Breast epithelium (tissue), 3 donors: ENCODE results near the gene CFAP300.

Experiments used
- POLR2A ChIP-seq: fragments of 450-650 bp; IDR thresholded peaks from one replicate; pipeline ENCODE4 v1.6.1; 2016; ENCODE audit warnings: antibody characterized with exemption, mild to moderate bottlenecking, moderate library complexity
- POLR2AphosphoS5 ChIP-seq, 3 donors: sonication (generic); formaldehyde crosslinking; IDR thresholded peaks; one replicate each; pipeline ENCODE4 v1.6.1; 2017; ENCODE audit warnings: antibody characterized with exemption in 3 of 3
- TF ChIP-seq, protein P1 (sequence below), 3 donors: fragments of 450-650 bp; IDR thresholded peaks; one replicate each; pipeline ENCODE4 v1.5.1; 2016 to 2017; ENCODE audit warnings: antibody characterized with exemption in 3 of 3, mild to moderate bottlenecking in 3 of 3, moderate library complexity in 3 of 3

- TF ChIP-seq POLR2AphosphoS5 (IDR thresholded peaks at IDR 0.05), result no peak
- TF ChIP-seq, protein P1, sequence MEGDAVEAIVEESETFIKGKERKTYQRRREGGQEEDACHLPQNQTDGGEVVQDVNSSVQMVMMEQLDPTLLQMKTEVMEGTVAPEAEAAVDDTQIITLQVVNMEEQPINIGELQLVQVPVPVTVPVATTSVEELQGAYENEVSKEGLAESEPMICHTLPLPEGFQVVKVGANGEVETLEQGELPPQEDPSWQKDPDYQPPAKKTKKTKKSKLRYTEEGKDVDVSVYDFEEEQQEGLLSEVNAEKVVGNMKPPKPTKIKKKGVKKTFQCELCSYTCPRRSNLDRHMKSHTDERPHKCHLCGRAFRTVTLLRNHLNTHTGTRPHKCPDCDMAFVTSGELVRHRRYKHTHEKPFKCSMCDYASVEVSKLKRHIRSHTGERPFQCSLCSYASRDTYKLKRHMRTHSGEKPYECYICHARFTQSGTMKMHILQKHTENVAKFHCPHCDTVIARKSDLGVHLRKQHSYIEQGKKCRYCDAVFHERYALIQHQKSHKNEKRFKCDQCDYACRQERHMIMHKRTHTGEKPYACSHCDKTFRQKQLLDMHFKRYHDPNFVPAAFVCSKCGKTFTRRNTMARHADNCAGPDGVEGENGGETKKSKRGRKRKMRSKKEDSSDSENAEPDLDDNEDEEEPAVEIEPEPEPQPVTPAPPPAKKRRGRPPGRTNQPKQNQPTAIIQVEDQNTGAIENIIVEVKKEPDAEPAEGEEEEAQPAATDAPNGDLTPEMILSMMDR (IDR thresholded peaks at IDR 0.05), result no peak
- TF ChIP-seq POLR2A, result no peak
Observed at GRCh38 chr11:102115557-102115956, 68.3 kb downstream of the CFAP300 start.
